HEK293 (cell line): ENCODE data around the gene CLDN6.

Experiments
- CTCF ChIA-PET: fragments of 350-600 bp; formaldehyde crosslinking; extraction: SDS; loops from one replicate; lab custom pipeline; 2021; ENCODE audit warnings: antibody characterized with exemption; lab: Yijun Ruan, JAX
- POLR2A ChIA-PET: fragments of 300-600 bp; formaldehyde crosslinking; extraction: SDS; loops from one replicate; lab custom pipeline; 2020; ENCODE audit warnings: antibody characterized with exemption, inconsistent platforms; lab: Yijun Ruan, JAX
- H3K27ac ChIP-seq: fragments of 200-500 bp; sonication (Bioruptor generic); 2 replicates; pipeline ENCODE4 v1.5.1; 2014; ENCODE audit warnings: low read depth, low read length, control low read depth, inconsistent platforms; ENCODE audit errors: extremely low read depth
- H3K36me3 ChIP-seq, 2 experiments: fragments of 200-500 bp in 1 of 2; sonication (Bioruptor generic) in 1 of 2; 1 replicate in 1 of 2; 2 replicates in 1 of 2; pipeline ENCODE4 v1.5.1; 2014 to 2017; ENCODE audit warnings: inconsistent platforms in 2 of 2, low read length in 2 of 2; ENCODE audit not compliant: control insufficient read depth in 2 of 2, insufficient read depth in 1 of 2
- H3K4me1 ChIP-seq: fragments of 200-500 bp; sonication (Bioruptor generic); 2 replicates; pipeline ENCODE4 v1.5.1; 2014; ENCODE audit warnings: mild to moderate bottlenecking, low read length, inconsistent platforms; ENCODE audit not compliant: control insufficient read depth, insufficient read depth
- H3K4me3 ChIP-seq: 2 replicates; pipeline ENCODE4 v1.5.1; 2011; ENCODE audit warnings: low read depth, mild to moderate bottlenecking, control low read depth, low read length, moderate library complexity
- H3K9me3 ChIP-seq: fragments of 200-500 bp; sonication (Bioruptor generic); 2 replicates; pipeline ENCODE4 v1.5.1; 2014; ENCODE audit warnings: low read depth, low read length, inconsistent platforms; ENCODE audit not compliant: control insufficient read depth, insufficient read depth
- BCL11A ChIP-seq: fragments of 450-650 bp; formaldehyde crosslinking; IDR thresholded peaks from 2 replicates; pipeline ENCODE4 v1.5.1; 2016; ENCODE audit warnings: low read depth, missing biosample characterization, missing genetic modification characterization
- GLIS1 ChIP-seq: fragments of 450-650 bp; formaldehyde crosslinking; IDR thresholded peaks from 2 replicates; pipeline ENCODE4 v1.5.1; 2016; ENCODE audit warnings: missing biosample characterization, missing genetic modification characterization
- IKZF3 ChIP-seq: fragments of 450-650 bp; IDR thresholded peaks from 2 replicates; pipeline ENCODE4 v1.5.0; 2018; ENCODE audit warnings: missing biosample characterization, mild to moderate bottlenecking, missing genetic modification characterization, moderate library complexity
- OSR2 ChIP-seq: fragments of 450-650 bp; formaldehyde crosslinking; IDR thresholded peaks from 2 replicates; pipeline ENCODE4 v1.5.1; 2016; ENCODE audit warnings: missing biosample characterization, missing genetic modification characterization
- ZBTB17 ChIP-seq: fragments of 450-650 bp; formaldehyde crosslinking; IDR thresholded peaks from 2 replicates; pipeline ENCODE4 v1.5.1; 2016; ENCODE audit warnings: missing biosample characterization, missing genetic modification characterization
- ZEB2 ChIP-seq: fragments of 450-650 bp; formaldehyde crosslinking; IDR thresholded peaks from 2 replicates; pipeline ENCODE4 v1.5.1; 2016; ENCODE audit warnings: missing biosample characterization, missing genetic modification characterization
- ZFP37 ChIP-seq: fragments of 450-650 bp; formaldehyde crosslinking; IDR thresholded peaks from 2 replicates; pipeline ENCODE4 v1.5.1; 2016; ENCODE audit warnings: missing biosample characterization, missing genetic modification characterization
- ZIC2 ChIP-seq: fragments of 450-650 bp; formaldehyde crosslinking; IDR thresholded peaks from 2 replicates; pipeline ENCODE4 v1.5.1; 2016; ENCODE audit warnings: missing biosample characterization, missing genetic modification characterization
- ZNF16 ChIP-seq: fragments of 450-650 bp; formaldehyde crosslinking; IDR thresholded peaks from 2 replicates; pipeline ENCODE4 v1.5.1; 2016; ENCODE audit warnings: low read depth, missing biosample characterization, missing genetic modification characterization
- ZNF324 ChIP-seq: fragments of 450-650 bp; formaldehyde crosslinking; IDR thresholded peaks from 2 replicates; pipeline ENCODE4 v1.5.1; 2016; ENCODE audit warnings: missing biosample characterization, missing genetic modification characterization
- ZNF555 ChIP-seq: fragments of 450-650 bp; formaldehyde crosslinking; conservative IDR thresholded peaks from 2 replicates; pipeline ENCODE4 v1.5.1; 2017; ENCODE audit warnings: missing biosample characterization, mild to moderate bottlenecking, missing genetic modification characterization, inconsistent platforms
- ZNF626 ChIP-seq: fragments of 450-650 bp; sonication (Bioruptor Pico); formaldehyde crosslinking; IDR thresholded peaks from 2 replicates; pipeline ENCODE4 v1.5.1; 2018; ENCODE audit warnings: missing biosample characterization, missing genetic modification characterization, inconsistent platforms
- ZNF76 ChIP-seq: fragments of 450-650 bp; formaldehyde crosslinking; IDR thresholded peaks from 2 replicates; pipeline ENCODE4; 2016; ENCODE audit warnings: low read depth, missing biosample characterization, missing genetic modification characterization, borderline replicate concordance
- ZXDB ChIP-seq: fragments of 450-650 bp; formaldehyde crosslinking; IDR thresholded peaks from 2 replicates; pipeline ENCODE4 v1.5.1; 2016; ENCODE audit warnings: missing biosample characterization, missing genetic modification characterization
- TF ChIP-seq, protein P1 (sequence below): fragments of 450-650 bp; formaldehyde crosslinking; IDR thresholded peaks from 2 replicates; pipeline ENCODE4 v1.5.1; 2016; ENCODE audit warnings: missing biosample characterization, missing genetic modification characterization
- TF ChIP-seq, protein P2 (sequence below): fragments of 450-650 bp; formaldehyde crosslinking; IDR thresholded peaks from 2 replicates; pipeline ENCODE4 v1.5.1; 2016; ENCODE audit warnings: missing biosample characterization, missing genetic modification characterization
- TF ChIP-seq, protein P3 (sequence below): fragments of 450-650 bp; formaldehyde crosslinking; IDR thresholded peaks from 2 replicates; pipeline ENCODE4 v1.5.1; 2017; ENCODE audit warnings: missing biosample characterization, mild to moderate bottlenecking, missing genetic modification characterization, moderate library complexity
- TF ChIP-seq, protein P4 (sequence below): fragments of 450-650 bp; IDR thresholded peaks from 2 replicates; pipeline ENCODE4 v1.5.1; 2018; ENCODE audit warnings: missing biosample characterization, missing genetic modification characterization
- TF ChIP-seq, protein P5 (sequence below): fragments of 450-650 bp; formaldehyde crosslinking; IDR thresholded peaks from 2 replicates; pipeline ENCODE4 v1.5.1; 2016; ENCODE audit warnings: missing biosample characterization, missing genetic modification characterization, borderline replicate concordance
- TF ChIP-seq, protein P6 (sequence below): fragments of 450-650 bp; formaldehyde crosslinking; IDR thresholded peaks from 2 replicates; pipeline ENCODE4 v1.5.1; 2016; ENCODE audit warnings: missing biosample characterization, missing genetic modification characterization

The CLDN6 gene

DNA sequence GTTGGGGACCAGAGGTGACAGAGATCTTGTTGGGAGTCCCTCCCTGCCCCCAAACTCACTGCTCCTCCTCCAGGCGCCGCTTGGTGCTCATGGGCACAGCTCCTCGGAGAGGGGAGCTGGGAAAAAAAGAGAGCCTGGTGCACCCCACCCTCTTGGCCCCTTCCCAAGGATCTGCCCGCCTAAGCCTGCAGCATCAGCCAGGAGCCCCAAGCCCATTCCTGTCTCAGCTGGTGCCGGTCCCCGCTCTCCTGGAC, 5.4 kb upstream of the CLDN6 start (continued):
- TF ChIP-seq ZNF626 = no peak
- no peak for TF ChIP-seq ZNF16
- TF ChIP-seq ZNF555 = no peak
- TF ChIP-seq, protein P1, sequence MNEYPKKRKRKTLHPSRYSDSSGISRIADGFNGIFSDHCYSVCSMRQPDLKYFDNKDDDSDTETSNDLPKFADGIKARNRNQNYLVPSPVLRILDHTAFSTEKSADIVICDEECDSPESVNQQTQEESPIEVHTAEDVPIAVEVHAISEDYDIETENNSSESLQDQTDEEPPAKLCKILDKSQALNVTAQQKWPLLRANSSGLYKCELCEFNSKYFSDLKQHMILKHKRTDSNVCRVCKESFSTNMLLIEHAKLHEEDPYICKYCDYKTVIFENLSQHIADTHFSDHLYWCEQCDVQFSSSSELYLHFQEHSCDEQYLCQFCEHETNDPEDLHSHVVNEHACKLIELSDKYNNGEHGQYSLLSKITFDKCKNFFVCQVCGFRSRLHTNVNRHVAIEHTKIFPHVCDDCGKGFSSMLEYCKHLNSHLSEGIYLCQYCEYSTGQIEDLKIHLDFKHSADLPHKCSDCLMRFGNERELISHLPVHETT (tag by site-specific recombination) = no peak
- no peak for TF ChIP-seq OSR2 (tag by site-specific recombination)
- TF ChIP-seq, protein P2, sequence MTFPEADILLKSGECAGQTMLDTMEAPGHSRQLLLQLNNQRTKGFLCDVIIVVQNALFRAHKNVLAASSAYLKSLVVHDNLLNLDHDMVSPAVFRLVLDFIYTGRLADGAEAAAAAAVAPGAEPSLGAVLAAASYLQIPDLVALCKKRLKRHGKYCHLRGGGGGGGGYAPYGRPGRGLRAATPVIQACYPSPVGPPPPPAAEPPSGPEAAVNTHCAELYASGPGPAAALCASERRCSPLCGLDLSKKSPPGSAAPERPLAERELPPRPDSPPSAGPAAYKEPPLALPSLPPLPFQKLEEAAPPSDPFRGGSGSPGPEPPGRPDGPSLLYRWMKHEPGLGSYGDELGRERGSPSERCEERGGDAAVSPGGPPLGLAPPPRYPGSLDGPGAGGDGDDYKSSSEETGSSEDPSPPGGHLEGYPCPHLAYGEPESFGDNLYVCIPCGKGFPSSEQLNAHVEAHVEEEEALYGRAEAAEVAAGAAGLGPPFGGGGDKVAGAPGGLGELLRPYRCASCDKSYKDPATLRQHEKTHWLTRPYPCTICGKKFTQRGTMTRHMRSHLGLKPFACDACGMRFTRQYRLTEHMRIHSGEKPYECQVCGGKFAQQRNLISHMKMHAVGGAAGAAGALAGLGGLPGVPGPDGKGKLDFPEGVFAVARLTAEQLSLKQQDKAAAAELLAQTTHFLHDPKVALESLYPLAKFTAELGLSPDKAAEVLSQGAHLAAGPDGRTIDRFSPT = peak; percentile 69
- TF ChIP-seq, protein P3, sequence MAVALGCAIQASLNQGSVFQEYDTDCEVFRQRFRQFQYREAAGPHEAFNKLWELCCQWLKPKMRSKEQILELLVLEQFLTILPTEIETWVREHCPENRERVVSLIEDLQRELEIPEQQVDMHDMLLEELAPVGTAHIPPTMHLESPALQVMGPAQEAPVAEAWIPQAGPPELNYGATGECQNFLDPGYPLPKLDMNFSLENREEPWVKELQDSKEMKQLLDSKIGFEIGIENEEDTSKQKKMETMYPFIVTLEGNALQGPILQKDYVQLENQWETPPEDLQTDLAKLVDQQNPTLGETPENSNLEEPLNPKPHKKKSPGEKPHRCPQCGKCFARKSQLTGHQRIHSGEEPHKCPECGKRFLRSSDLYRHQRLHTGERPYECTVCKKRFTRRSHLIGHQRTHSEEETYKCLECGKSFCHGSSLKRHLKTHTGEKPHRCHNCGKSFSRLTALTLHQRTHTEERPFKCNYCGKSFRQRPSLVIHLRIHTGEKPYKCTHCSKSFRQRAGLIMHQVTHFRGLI = no peak
- 0 out of 2 replicates have a peak, but pooled peaks have one; percentile 0 for TF ChIP-seq ZXDB (tag by site-specific recombination)
- TF ChIP-seq BCL11A = peak; percentile 9; the same call in 1 of the 2 replicates
- peak; percentile 73 for TF ChIP-seq IKZF3
- TF ChIP-seq, protein P4, sequence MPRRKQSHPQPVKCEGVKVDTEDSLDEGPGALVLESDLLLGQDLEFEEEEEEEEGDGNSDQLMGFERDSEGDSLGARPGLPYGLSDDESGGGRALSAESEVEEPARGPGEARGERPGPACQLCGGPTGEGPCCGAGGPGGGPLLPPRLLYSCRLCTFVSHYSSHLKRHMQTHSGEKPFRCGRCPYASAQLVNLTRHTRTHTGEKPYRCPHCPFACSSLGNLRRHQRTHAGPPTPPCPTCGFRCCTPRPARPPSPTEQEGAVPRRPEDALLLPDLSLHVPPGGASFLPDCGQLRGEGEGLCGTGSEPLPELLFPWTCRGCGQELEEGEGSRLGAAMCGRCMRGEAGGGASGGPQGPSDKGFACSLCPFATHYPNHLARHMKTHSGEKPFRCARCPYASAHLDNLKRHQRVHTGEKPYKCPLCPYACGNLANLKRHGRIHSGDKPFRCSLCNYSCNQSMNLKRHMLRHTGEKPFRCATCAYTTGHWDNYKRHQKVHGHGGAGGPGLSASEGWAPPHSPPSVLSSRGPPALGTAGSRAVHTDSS (tag by site-specific recombination) = peak; percentile 6; the same call in 1 of the 2 replicates
- no peak for TF ChIP-seq ZEB2 (tag by site-specific recombination)
- no peak for TF ChIP-seq ZNF324 (tag by site-specific recombination)
- 0 out of 2 replicates have a peak, but pooled peaks have one; percentile 2 for TF ChIP-seq ZIC2 (tag by site-specific recombination)

DNA sequence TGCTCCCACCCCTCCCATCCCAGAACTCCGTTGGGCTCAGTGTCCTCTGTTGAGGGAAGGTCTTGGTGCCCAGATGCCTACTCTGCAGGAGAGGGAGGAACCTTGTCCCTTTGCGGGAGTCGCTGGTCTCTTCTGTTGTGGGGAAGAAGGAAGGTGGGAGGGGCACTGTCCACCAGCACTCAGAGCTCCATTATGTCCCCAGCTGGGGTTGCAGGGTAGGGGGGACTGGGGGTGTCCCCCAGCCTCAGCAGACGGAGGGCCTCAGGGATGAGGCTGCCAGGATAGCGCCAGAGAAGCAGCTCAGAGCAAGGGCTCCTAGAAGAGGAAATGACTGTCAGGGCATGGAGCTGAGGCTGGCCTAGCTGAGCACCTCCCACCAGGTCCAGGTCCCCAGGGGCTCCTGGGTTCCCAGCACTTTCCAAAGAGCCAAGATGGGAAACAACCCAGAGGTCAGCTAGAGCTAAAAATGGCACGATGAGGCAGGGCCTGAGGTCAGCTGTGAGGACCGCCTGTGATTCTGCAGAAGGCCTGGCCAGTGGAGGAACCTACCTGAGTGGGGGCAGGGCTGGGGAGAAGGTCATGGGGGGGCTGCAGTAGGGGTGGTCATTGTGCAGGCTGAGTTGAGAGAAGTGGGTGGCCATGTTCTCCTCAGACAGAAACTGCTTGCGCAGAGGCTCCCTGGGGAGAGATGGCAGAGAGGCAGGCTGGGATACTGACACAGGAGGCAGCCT, 4.9 kb upstream of the CLDN6 start:
- H3K4me1 ChIP-seq = peaks cover 23% of the 10 kb centered on the region
- H3K36me3 ChIP-seq = peaks cover 0 to 22% of the 10 kb centered on the region in 2 experiments; a peak in 1 of 3 replicates
- ChIA-PET POLR2A (interaction anchor here (0.6 to 11.9 kb wide), 14 partner anchors 10 to 488 kb away, joined by 3 to 247 read pairs (median 4); partner anchors contain the start of genes KREMEN2, PAQR4 and PKMYT1), CTCF (interaction anchor here (0.6 to 4.1 kb wide), 6 partner anchors 8 to 1922 kb away, joined by 3 to 41 read pairs (median 3); no protein-coding TSS in a partner anchor)
- peak overlapping the region; percentile 72 for H3K4me3 ChIP-seq
- H3K9me3 ChIP-seq = no peaks in the 10 kb centered on the region
- H3K27ac ChIP-seq = peak overlapping the region; percentile 54
- TF ChIP-seq ZBTB17 (tag by site-specific recombination) = 0 out of 2 replicates have a peak, but pooled peaks have one; percentile 0
- peak; percentile 91; the same call in 1 of the 2 replicates for TF ChIP-seq ZNF76 (tag by site-specific recombination)
- TF ChIP-seq GLIS1 (tag by site-specific recombination) = peak; percentile 80
- TF ChIP-seq ZFP37 (tag by site-specific recombination) = peak; percentile 41; the same call in 1 of the 2 replicates
- TF ChIP-seq, protein P5, sequence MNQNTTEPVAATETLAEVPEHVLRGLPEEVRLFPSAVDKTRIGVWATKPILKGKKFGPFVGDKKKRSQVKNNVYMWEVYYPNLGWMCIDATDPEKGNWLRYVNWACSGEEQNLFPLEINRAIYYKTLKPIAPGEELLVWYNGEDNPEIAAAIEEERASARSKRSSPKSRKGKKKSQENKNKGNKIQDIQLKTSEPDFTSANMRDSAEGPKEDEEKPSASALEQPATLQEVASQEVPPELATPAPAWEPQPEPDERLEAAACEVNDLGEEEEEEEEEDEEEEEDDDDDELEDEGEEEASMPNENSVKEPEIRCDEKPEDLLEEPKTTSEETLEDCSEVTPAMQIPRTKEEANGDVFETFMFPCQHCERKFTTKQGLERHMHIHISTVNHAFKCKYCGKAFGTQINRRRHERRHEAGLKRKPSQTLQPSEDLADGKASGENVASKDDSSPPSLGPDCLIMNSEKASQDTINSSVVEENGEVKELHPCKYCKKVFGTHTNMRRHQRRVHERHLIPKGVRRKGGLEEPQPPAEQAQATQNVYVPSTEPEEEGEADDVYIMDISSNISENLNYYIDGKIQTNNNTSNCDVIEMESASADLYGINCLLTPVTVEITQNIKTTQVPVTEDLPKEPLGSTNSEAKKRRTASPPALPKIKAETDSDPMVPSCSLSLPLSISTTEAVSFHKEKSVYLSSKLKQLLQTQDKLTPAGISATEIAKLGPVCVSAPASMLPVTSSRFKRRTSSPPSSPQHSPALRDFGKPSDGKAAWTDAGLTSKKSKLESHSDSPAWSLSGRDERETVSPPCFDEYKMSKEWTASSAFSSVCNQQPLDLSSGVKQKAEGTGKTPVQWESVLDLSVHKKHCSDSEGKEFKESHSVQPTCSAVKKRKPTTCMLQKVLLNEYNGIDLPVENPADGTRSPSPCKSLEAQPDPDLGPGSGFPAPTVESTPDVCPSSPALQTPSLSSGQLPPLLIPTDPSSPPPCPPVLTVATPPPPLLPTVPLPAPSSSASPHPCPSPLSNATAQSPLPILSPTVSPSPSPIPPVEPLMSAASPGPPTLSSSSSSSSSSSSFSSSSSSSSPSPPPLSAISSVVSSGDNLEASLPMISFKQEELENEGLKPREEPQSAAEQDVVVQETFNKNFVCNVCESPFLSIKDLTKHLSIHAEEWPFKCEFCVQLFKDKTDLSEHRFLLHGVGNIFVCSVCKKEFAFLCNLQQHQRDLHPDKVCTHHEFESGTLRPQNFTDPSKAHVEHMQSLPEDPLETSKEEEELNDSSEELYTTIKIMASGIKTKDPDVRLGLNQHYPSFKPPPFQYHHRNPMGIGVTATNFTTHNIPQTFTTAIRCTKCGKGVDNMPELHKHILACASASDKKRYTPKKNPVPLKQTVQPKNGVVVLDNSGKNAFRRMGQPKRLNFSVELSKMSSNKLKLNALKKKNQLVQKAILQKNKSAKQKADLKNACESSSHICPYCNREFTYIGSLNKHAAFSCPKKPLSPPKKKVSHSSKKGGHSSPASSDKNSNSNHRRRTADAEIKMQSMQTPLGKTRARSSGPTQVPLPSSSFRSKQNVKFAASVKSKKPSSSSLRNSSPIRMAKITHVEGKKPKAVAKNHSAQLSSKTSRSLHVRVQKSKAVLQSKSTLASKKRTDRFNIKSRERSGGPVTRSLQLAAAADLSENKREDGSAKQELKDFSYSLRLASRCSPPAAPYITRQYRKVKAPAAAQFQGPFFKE (tag by site-specific recombination) = no peak
- TF ChIP-seq, protein P6, sequence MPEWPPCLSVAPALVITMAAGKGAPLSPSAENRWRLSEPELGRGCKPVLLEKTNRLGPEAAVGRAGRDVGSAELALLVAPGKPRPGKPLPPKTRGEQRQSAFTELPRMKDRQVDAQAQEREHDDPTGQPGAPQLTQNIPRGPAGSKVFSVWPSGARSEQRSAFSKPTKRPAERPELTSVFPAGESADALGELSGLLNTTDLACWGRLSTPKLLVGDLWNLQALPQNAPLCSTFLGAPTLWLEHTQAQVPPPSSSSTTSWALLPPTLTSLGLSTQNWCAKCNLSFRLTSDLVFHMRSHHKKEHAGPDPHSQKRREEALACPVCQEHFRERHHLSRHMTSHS = no peak
- TF ChIP-seq, protein P4 (tag by site-specific recombination) = no peak
- TF ChIP-seq ZXDB (tag by site-specific recombination) = peak; percentile 12; the same call in 1 of the 2 replicates
